WTC11 (cell line): Measurements from ENCODE around the gene SLC18A2. TPM values are rescaled to one million over a fixed set of nuclear protein-coding genes. Genes with fewer than 3 reads are reported as not detected.

ENCODE experiments used
- ATAC-seq: fragments of 200-7000 bp; cut with Tn5 transposase; 2 replicates; pipeline ENCODE4 v1.10.0; 2021; ENCODE audit warnings: mild to moderate bottlenecking, moderate library complexity
- CTCF ChIA-PET: fragments of 300-600 bp; sonication (Branson Sonifier 250); formaldehyde crosslinking; loops from one replicate; lab custom pipeline; 2021; ENCODE audit warnings: antibody characterized with exemption; lab: Charles Lee
- POLR2A ChIA-PET: fragments of 350-600 bp; sonication (Branson Sonifier 250); formaldehyde crosslinking; loops from one replicate; lab custom pipeline; 2021; ENCODE audit warnings: antibody characterized with exemption; lab: Charles Lee
- DNase-seq: peaks from one replicate; pipeline ENCODE4 v3.0.0; 2021; ENCODE audit warnings: low spot score
- H3K27ac Mint-ChIP-seq: 2 replicates; pipeline ENCODE4 v1.8.0; 2021; ENCODE audit warnings: mixed read lengths
- H3K27me3 Mint-ChIP-seq: 2 replicates; pipeline ENCODE4 v1.8.0; 2021; ENCODE audit warnings: low read depth, mild to moderate bottlenecking, moderate library complexity, mixed read lengths
- H3K36me3 Mint-ChIP-seq: 2 replicates; pipeline ENCODE4 v1.8.0; 2021; ENCODE audit warnings: mixed read lengths
- H3K4me1 Mint-ChIP-seq: 2 replicates; pipeline ENCODE4 v1.8.0; 2022; ENCODE audit warnings: mixed read lengths
- H3K4me3 Mint-ChIP-seq: 2 replicates; pipeline ENCODE4 v1.8.0; 2021; ENCODE audit warnings: mild to moderate bottlenecking, moderate library complexity, mixed read lengths
- H3K9me3 Mint-ChIP-seq: 2 replicates; pipeline ENCODE4 v1.8.0; 2021; ENCODE audit warnings: mixed read lengths
- CDX4 ChIP-seq: fragments of 250-450 bp; sonication (Bioruptor Pico); IDR thresholded peaks from 2 replicates; pipeline ENCODE4 v1.9.0; 2021; ENCODE audit warnings: moderate library complexity, mild to moderate bottlenecking, inconsistent platforms, borderline replicate concordance
- CTCF ChIP-seq: fragments of 200-600 bp; IDR thresholded peaks from 2 replicates; pipeline ENCODE4 v1.8.0; 2022; ENCODE audit warnings: antibody characterized with exemption
- E2F5 ChIP-seq: sonication (generic); formaldehyde crosslinking; IDR thresholded peaks from 2 replicates; pipeline ENCODE4 v1.8.1; 2022; ENCODE audit warnings: mild to moderate bottlenecking, moderate library complexity, missing genetic modification reagents
- ETV6 ChIP-seq: sonication (generic); formaldehyde crosslinking; IDR thresholded peaks from 2 replicates; pipeline ENCODE4 v1.8.1; 2022; ENCODE audit warnings: mild to moderate bottlenecking, missing genetic modification reagents
- MXD4 ChIP-seq: fragments of 250-450 bp; sonication (Bioruptor Pico); IDR thresholded peaks from 2 replicates; pipeline ENCODE4 v1.8.0; 2021; ENCODE audit warnings: mild to moderate bottlenecking, moderate library complexity, borderline replicate concordance
- NFE2L1 ChIP-seq: sonication (generic); formaldehyde crosslinking; IDR thresholded peaks from 2 replicates; pipeline ENCODE4 v1.8.1; 2023; ENCODE audit warnings: missing genetic modification reagents
- ZBTB43 ChIP-seq: sonication (generic); formaldehyde crosslinking; IDR thresholded peaks from 2 replicates; pipeline ENCODE4 v1.8.1; 2023; ENCODE audit warnings: mild to moderate bottlenecking, missing genetic modification reagents
- ZNF138 ChIP-seq: sonication (generic); formaldehyde crosslinking; conservative IDR thresholded peaks from 2 replicates; pipeline ENCODE4 v1.8.1; 2022; ENCODE audit warnings: mild to moderate bottlenecking, moderate library complexity, missing genetic modification reagents
- ZNF219 ChIP-seq: sonication (generic); formaldehyde crosslinking; IDR thresholded peaks from 2 replicates; pipeline ENCODE4 v1.8.0; 2023; ENCODE audit warnings: missing genetic modification reagents, mild to moderate bottlenecking, borderline replicate concordance
- ZNF232 ChIP-seq: sonication (generic); formaldehyde crosslinking; IDR thresholded peaks from 2 replicates; pipeline ENCODE4 v1.8.0; 2022; ENCODE audit warnings: mild to moderate bottlenecking, missing genetic modification reagents
- total RNA-seq: library from RNA; stranded (reverse); gene quantifications from 3 replicates; pipeline ENCODE4 v1.2.3, GENCODE V29; 2021
- TF ChIP-seq, protein P1 (sequence below): fragments of 250-450 bp; sonication (Bioruptor Pico); IDR thresholded peaks from 2 replicates; pipeline ENCODE4 v1.9.0; 2021; ENCODE audit warnings: mild to moderate bottlenecking, borderline replicate concordance
- TF ChIP-seq, protein P2 (sequence below): fragments of 250-450 bp; sonication (Bioruptor Pico); conservative IDR thresholded peaks from 2 replicates; pipeline ENCODE4 v1.9.0; 2021; ENCODE audit warnings: mild to moderate bottlenecking

SLC18A2 gene
- total RNA-seq, 1 experiment from 2014 or later: 5.9 TPM

DNA sequence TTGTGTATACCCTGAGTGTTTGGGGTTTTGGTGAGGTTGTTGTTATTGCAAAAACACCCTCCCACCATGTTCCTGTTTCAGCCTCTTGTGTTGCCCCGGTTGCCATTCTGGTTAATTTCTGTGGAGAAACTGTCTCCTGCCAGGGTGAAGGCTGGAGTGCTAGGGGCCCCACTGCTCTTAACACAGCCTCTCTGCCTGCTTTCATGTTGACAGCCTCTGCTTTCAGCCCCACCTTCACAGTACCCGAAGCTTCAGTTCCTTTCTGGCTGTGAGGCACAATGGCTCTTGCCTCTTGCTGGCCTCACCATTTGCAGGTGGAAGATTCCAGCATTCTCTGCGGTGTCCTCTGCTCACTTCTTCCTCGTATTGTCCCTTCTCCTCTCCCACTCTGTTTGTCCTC lies 19.2 kb downstream of the SLC18A2 start (continued):
- TF ChIP-seq, protein P1, sequence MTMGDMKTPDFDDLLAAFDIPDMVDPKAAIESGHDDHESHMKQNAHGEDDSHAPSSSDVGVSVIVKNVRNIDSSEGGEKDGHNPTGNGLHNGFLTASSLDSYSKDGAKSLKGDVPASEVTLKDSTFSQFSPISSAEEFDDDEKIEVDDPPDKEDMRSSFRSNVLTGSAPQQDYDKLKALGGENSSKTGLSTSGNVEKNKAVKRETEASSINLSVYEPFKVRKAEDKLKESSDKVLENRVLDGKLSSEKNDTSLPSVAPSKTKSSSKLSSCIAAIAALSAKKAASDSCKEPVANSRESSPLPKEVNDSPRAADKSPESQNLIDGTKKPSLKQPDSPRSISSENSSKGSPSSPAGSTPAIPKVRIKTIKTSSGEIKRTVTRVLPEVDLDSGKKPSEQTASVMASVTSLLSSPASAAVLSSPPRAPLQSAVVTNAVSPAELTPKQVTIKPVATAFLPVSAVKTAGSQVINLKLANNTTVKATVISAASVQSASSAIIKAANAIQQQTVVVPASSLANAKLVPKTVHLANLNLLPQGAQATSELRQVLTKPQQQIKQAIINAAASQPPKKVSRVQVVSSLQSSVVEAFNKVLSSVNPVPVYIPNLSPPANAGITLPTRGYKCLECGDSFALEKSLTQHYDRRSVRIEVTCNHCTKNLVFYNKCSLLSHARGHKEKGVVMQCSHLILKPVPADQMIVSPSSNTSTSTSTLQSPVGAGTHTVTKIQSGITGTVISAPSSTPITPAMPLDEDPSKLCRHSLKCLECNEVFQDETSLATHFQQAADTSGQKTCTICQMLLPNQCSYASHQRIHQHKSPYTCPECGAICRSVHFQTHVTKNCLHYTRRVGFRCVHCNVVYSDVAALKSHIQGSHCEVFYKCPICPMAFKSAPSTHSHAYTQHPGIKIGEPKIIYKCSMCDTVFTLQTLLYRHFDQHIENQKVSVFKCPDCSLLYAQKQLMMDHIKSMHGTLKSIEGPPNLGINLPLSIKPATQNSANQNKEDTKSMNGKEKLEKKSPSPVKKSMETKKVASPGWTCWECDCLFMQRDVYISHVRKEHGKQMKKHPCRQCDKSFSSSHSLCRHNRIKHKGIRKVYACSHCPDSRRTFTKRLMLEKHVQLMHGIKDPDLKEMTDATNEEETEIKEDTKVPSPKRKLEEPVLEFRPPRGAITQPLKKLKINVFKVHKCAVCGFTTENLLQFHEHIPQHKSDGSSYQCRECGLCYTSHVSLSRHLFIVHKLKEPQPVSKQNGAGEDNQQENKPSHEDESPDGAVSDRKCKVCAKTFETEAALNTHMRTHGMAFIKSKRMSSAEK (CRISPR knock-in tag): no peak
- TF ChIP-seq CDX4 (CRISPR knock-in tag) (no peak), ZNF232 (no peak)

DNA sequence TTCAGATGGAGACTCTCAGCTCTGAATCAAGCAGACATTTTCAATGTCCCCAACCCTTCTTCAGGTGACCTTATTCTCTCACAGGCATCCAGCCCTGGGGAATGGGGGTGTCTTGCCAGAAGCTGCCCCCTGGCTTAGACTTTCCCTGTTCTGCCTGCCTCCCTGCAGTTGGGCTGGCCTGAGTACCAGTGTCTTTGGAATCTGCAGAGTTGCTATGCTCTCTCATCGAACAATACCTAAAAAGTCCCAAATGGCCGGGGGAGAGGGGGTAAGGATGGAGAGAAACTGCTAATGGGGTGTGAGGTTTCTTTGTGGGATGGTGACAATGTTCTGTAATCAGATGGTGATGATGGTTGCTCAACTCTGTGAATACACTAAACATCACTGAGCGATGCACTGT lies 20.6 kb downstream of the SLC18A2 start:
- no peaks in the 10 kb centered on the region for H3K27me3 Mint-ChIP-seq
- CTCF ChIA-PET: interaction anchor here (0.6 to 2.7 kb wide), 5 partner anchors 9 to 45 kb away, joined by 3 to 13 read pairs (median 7); no protein-coding TSS in a partner anchor

DNA sequence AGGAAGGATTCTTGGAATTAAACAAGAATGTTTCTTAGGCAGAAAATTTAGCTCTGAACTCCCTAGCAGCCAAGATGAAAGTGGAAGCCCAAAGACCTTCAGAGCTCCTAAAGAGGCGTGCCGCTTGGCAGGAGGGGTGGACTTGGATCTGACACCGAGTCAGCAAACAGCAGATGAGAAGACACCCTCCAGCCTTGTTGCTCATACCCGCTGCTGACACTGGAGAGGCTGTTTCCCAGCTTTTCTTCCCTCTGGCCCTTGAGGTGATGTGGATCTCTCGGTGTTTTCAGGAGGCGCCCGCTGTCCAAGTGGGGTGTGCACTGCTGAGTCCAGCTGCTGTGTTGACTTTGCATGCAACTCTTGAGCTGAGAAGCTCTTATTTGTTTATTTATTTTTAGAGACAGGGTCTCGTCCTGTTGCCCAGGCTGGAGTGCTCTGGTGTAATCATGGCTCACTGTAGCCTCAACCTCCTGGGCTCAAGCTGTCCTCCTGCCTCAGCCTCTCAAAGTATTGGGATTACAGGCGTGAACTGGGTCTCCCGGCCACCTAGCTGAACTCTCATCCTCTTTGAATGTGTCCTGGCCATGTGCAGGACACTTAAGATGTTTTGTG lies 21.5 kb downstream of the SLC18A2 start:
- no peak for ATAC-seq

More for the DNA sequence above, 20.6 kb downstream of the SLC18A2 start:
- H3K9me3 Mint-ChIP-seq: no peaks in the 10 kb centered on the region
- ATAC-seq (no peak), DNase-seq (no peak)
- no peak overlapping the region for H3K27ac Mint-ChIP-seq
- POLR2A ChIA-PET: no interaction called here
- H3K4me1 Mint-ChIP-seq: peaks cover 24% of the 10 kb centered on the region
- TF ChIP-seq MXD4 (CRISPR knock-in tag): no peak
- TF ChIP-seq ZBTB43 (CRISPR knock-in tag): no peak
- TF ChIP-seq, protein P2, sequence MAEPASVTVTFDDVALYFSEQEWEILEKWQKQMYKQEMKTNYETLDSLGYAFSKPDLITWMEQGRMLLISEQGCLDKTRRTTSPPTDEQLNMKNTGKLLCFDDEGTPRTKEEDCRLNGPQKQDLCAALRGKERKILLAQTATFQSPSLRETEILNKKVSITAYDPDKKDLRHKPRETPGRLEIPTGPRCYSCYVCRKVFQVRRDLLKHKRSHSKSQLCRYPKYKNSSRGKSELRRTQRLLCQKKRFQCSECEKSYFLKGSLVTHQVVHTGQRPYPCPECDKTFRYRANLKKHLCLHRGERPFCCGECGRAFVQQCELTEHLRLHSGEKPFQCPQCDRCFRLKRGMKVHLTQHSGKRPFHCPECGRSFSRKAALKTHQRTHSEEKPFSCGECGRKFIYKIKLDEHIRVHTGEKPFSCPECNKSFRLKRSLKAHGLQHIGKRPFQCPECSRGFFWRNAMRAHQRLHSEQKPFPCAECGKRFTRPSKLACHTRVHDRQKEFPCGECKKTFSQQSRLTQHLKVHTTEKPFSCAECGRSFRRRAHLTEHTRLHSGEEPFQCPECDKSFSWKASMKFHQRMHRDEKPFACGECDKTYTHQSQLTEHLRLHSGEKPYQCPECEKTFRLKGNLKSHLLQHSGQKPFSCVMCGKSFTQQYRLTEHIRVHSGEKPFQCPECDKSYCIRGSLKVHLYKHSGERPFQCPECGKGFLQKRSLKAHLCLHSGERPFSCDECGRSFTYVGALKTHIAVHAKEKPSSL (CRISPR knock-in tag): no peak
- H3K36me3 Mint-ChIP-seq: no peaks in the 10 kb centered on the region
- H3K4me3 Mint-ChIP-seq: no peak overlapping the region

More for the DNA sequence above, 21.5 kb downstream of the SLC18A2 start:
- TF ChIP-seq ZNF138 (CRISPR knock-in tag): no peak
- TF ChIP-seq ZBTB43 (CRISPR knock-in tag): no peak
- TF ChIP-seq ETV6 (CRISPR knock-in tag): no peak
- no peak for TF ChIP-seq CTCF
- no peak for TF ChIP-seq ZNF219
- TF ChIP-seq E2F5 (CRISPR knock-in tag): no peak
- no peak for TF ChIP-seq NFE2L1
- POLR2A ChIA-PET: no interaction called here
- Mint-ChIP-seq H3K36me3 (no peaks in the 10 kb centered on the region), H3K27me3 (no peaks in the 10 kb centered on the region), H3K9me3 (no peaks in the 10 kb centered on the region), H3K4me3 (no peak overlapping the region), H3K27ac (no peak overlapping the region), H3K4me1 (peaks cover 23% of the 10 kb centered on the region)
- CTCF ChIA-PET: interaction anchor here (0.9 to 2.7 kb wide), 3 partner anchors 21 to 46 kb away, joined by 3 to 13 read pairs (median 3); no protein-coding TSS in a partner anchor
- no peak for DNase-seq
